Measurements from ENCODE around the gene NRAP.

Gene NRAP

GRCh38 chr10:113603057-113603777 lies 60.6 kb downstream of the NRAP start:
- no peak for DNase-seq

GRCh38 chr10:113600569-113600968 lies 63.3 kb downstream of the NRAP start:
- DNase-seq: no peak

- DNase-seq: no peak
These were observed 69.2 kb downstream of the NRAP start for GRCh38 chr10:113594652-113595051.

- no peak for DNase-seq
These were observed 71.5 kb downstream of the NRAP start for GRCh38 chr10:113592380-113592779.

- DNase-seq: no peak
These were observed 73.3 kb downstream of the NRAP start for GRCh38 chr10:113590581-113590980.

- DNase-seq: no peak
These were observed 74.6 kb downstream of the NRAP start for GRCh38 chr10:113589201-113589770.

GRCh38 chr10:113585949-113586348 lies 77.9 kb downstream of the NRAP start:
- no peak for DNase-seq

- no peak for DNase-seq
These were observed 80.3 kb downstream of the NRAP start for GRCh38 chr10:113583571-113583970.

- no peak for DNase-seq
These were observed 82.7 kb downstream of the NRAP start for GRCh38 chr10:113581092-113581491.

- DNase-seq: no peak
These were observed 85.1 kb downstream of the NRAP start for GRCh38 chr10:113578773-113579172.

- no peak for DNase-seq
These were observed 87.0 kb downstream of the NRAP start for GRCh38 chr10:113576852-113577251.

- no peak for DNase-seq
These were observed 90.5 kb downstream of the NRAP start for GRCh38 chr10:113573368-113573767.

GRCh38 chr10:113572520-113573290 lies 91.1 kb downstream of the NRAP start:
- no peak for DNase-seq

- no peak for DNase-seq
These were observed 94.3 kb downstream of the NRAP start for GRCh38 chr10:113569576-113569975.

- DNase-seq: no peak
These were observed 97.0 kb downstream of the NRAP start for GRCh38 chr10:113566888-113567287.

- no peak for DNase-seq
These were observed 98.5 kb downstream of the NRAP start for GRCh38 chr10:113565364-113565763.

- peak; percentile 66 for DNase-seq
These were observed 100.3 kb downstream of the NRAP start for GRCh38 chr10:113563306-113564088.

- no peak for DNase-seq
These were observed 101.1 kb downstream of the NRAP start for GRCh38 chr10:113562704-113563103.

- no peak for DNase-seq
These were observed 101.8 kb downstream of the NRAP start for GRCh38 chr10:113562069-113562468.

GRCh38 chr10:113561214-113561613 lies 102.6 kb downstream of the NRAP start:
- no peak for DNase-seq

GRCh38 chr10:113560071-113560470 lies 103.8 kb downstream of the NRAP start:
- no peak for DNase-seq

GRCh38 chr10:113557903-113558321 lies 105.9 kb downstream of the NRAP start:
- no peak for DNase-seq

GRCh38 chr10:113557424-113557862 lies 106.4 kb downstream of the NRAP start:
- no peak for DNase-seq

All from activated CD8-positive, alpha-beta memory T cell treated with anti-CD3 and anti-CD28 coated beads, Interleukin-2, amount 50 U/mL, for 4 hours (primary cell).